CD14-positive monocyte (primary cell): ENCODE data around the gene CATSPERZ. TPM values are rescaled to one million over a fixed set of nuclear protein-coding genes. Genes with fewer than 3 reads are reported as not detected.

Source experiments
- DNase-seq, 3 donors: peaks; one replicate each; pipeline ENCODE4 v3.0.0-alpha.2; 2011 to 2022
- H2AFZ ChIP-seq: 2 replicates; pipeline ENCODE4 v1.6.0; 2012; ENCODE audit warnings: mild to moderate bottlenecking, low read depth, low read length, inconsistent platforms; ENCODE audit not compliant: insufficient read depth, poor library complexity, severe bottlenecking
- H3K27ac ChIP-seq, 2 donors: 1 replicate in 1 of 2; 2 replicates in 1 of 2; pipeline ENCODE4 v1.5.1; 2012 to 2013; ENCODE audit warnings: low read length in 2 of 2, control low read depth in 1 of 2, inconsistent platforms in 1 of 2, low read depth in 1 of 2, mild to moderate bottlenecking in 1 of 2
- H3K27me3 ChIP-seq, 2 donors: one replicate each; pipeline versions ENCODE4 v1.6.0 to v1.6.1; 2011 to 2013; ENCODE audit warnings: low read length in 2 of 2; ENCODE audit not compliant: control insufficient read depth in 2 of 2, insufficient read depth in 2 of 2
- H3K36me3 ChIP-seq, 2 donors: replicated peaks in 1 of 2; 1 replicate in 1 of 2; 2 replicates in 1 of 2; pipeline versions ENCODE4 v1.5.1 to v1.6.1; 2012 to 2013; ENCODE audit warnings: low read length in 2 of 2, control low read depth in 1 of 2, inconsistent platforms in 1 of 2, mild to moderate bottlenecking in 1 of 2; ENCODE audit not compliant: insufficient read depth in 2 of 2, control insufficient read depth in 1 of 2
- H3K4me1 ChIP-seq, 2 donors: 1 replicate in 1 of 2; 2 replicates in 1 of 2; pipeline versions ENCODE4 v1.5.1 to v1.6.1; 2012 to 2013; ENCODE audit warnings: low read length in 2 of 2, control low read depth in 1 of 2, inconsistent platforms in 1 of 2, mild to moderate bottlenecking in 1 of 2, moderate library complexity in 1 of 2; ENCODE audit not compliant: insufficient read depth in 2 of 2, control insufficient read depth in 1 of 2
- H3K4me2 ChIP-seq: replicated peaks from 2 replicates; pipeline ENCODE3; 2012; ENCODE audit warnings: low read length, moderate library complexity, mild to moderate bottlenecking; ENCODE audit not compliant: poor library complexity, severe bottlenecking; ENCODE audit errors: extremely low read depth
- H3K4me3 ChIP-seq, 3 experiments: fragments of 200-600 bp in 1 of 3; sonication (generic) in 1 of 3; replicated peaks in 1 of 3; 1 replicate in 2 of 3; 2 replicates in 1 of 3; pipeline ENCODE4 v1.5.1; 2011 to 2013; ENCODE audit warnings: low read length in 3 of 3, mild to moderate bottlenecking in 3 of 3, control low read depth in 2 of 3, low read depth in 2 of 3, inconsistent platforms in 1 of 3, moderate library complexity in 1 of 3
- H3K79me2 ChIP-seq: 2 replicates; pipeline ENCODE4 v1.6.0; 2012; ENCODE audit warnings: mild to moderate bottlenecking, control low read depth, inconsistent platforms, low read length, moderate library complexity; ENCODE audit not compliant: insufficient read depth
- H3K9ac ChIP-seq: 2 replicates; pipeline ENCODE4 v1.6.0; 2017; ENCODE audit warnings: low read length, mild to moderate bottlenecking; ENCODE audit not compliant: insufficient read depth, poor library complexity, severe bottlenecking
- H3K9me3 ChIP-seq, 2 donors: replicated peaks in 1 of 2; 1 replicate in 1 of 2; 2 replicates in 1 of 2; pipeline versions ENCODE4 v1.5.1 to v1.6.1; 2012 to 2013; ENCODE audit warnings: low read length in 2 of 2, control low read depth in 1 of 2; ENCODE audit not compliant: control insufficient read depth in 1 of 2, insufficient read depth in 1 of 2
- H4K20me1 ChIP-seq: 2 replicates; pipeline ENCODE4 v1.6.0; 2012; ENCODE audit warnings: mild to moderate bottlenecking, low read length, control low read depth, moderate library complexity; ENCODE audit not compliant: insufficient read depth
- H3K27ac Mint-ChIP-seq, 7 donors: one replicate each; pipeline ENCODE4 v1.8.0; 2020; ENCODE audit warnings: mild to moderate bottlenecking in 7 of 7, mixed read lengths in 7 of 7, moderate library complexity in 6 of 7, inconsistent platforms in 2 of 7
- H3K27me3 Mint-ChIP-seq, 3 donors: one replicate each; pipeline ENCODE4 v1.8.0; 2021 to 2022; ENCODE audit warnings: low read depth in 3 of 3, mild to moderate bottlenecking in 3 of 3, mixed read lengths in 3 of 3, moderate library complexity in 3 of 3, inconsistent platforms in 1 of 3
- H3K36me3 Mint-ChIP-seq, 2 donors: one replicate each; pipeline ENCODE4 v1.8.0; 2020; ENCODE audit warnings: mixed read lengths in 2 of 2, inconsistent platforms in 1 of 2, mild to moderate bottlenecking in 1 of 2
- H3K4me1 Mint-ChIP-seq: one replicate; pipeline ENCODE4 v1.8.0; 2020; ENCODE audit warnings: mild to moderate bottlenecking, mixed read lengths
- H3K4me3 Mint-ChIP-seq, 2 donors: one replicate each; pipeline ENCODE4 v1.8.0; 2020; ENCODE audit warnings: mild to moderate bottlenecking in 2 of 2, mixed read lengths in 2 of 2, moderate library complexity in 1 of 2
- H3K9me3 Mint-ChIP-seq, 7 donors: one replicate each; pipeline ENCODE4 v1.8.0; 2020 to 2022; ENCODE audit warnings: mixed read lengths in 7 of 7, mild to moderate bottlenecking in 6 of 7, moderate library complexity in 6 of 7, inconsistent platforms in 2 of 7
- CTCF ChIP-seq: fragments of 200-600 bp; IDR thresholded peaks from one replicate; pipeline ENCODE4 v1.8.0; 2022; ENCODE audit warnings: antibody characterized with exemption, mild to moderate bottlenecking
- WGBS: methylation state at CpG from one replicate; pipeline ENCODE4 v1.1.5; 2013; ENCODE audit warnings: missing lambda C conversion rate; ENCODE audit not compliant: insufficient coverage; 5-methylcytosine and 5-hydroxymethylcytosine counted together
- intact Hi-C, 2 donors: fragments of 100-400 bp; cut with micrococcal nuclease; formaldehyde crosslinking; loops; one replicate each; pipeline versions ENCODE4 v1.15.0 to v1.15.1; 2023
- polyA plus RNA-seq, 3 donors: library from polyadenylated mRNA; depleted of rRNA in 1 of 3; unstranded in 2 of 3; stranded (reverse) in 1 of 3; fragments of 300-500 nt in 2 of 3; fragments of >200 nt in 1 of 3; fragmentation: Illumina TruSeq in 2 of 3; gene quantifications; 1 replicate in 2 of 3; 2 replicates in 1 of 3; pipeline ENCODE4 v1.2.3, GENCODE V29; 2012 to 2021

CATSPERZ gene
- polyA plus RNA-seq, 3 donors = not detected

- Mint-ChIP-seq H3K27me3 (peaks cover 3 to 10% (median 8%) of the 10 kb centered on the region in 3 donors), H3K4me3 (peak within 1 kb of the TSS; percentile 89 to 96), H3K27ac (peak within 1 kb of the TSS; percentile 73 to 90 (median 80)), H3K4me1 (peaks cover 38% of the 10 kb centered on the region), H3K9me3 (no peaks in the 10 kb centered on the region), H3K36me3 (peaks cover 13 to 22% of the 10 kb centered on the region in 2 donors)
- peak within 1 kb of the TSS; percentile 75 to 87 (median 83) for H3K4me3 ChIP-seq
- H3K27me3 ChIP-seq = no peaks in the 10 kb centered on the region
- peak within 1 kb of the TSS; percentile 98 for H3K4me2 ChIP-seq
- H3K27ac ChIP-seq = peak within 1 kb of the TSS in 1 of 2 donors; percentile 74
- intact Hi-C loops = loop anchor here in 1 of 2 donors (2.0 to 5.0 kb wide), 2 partner anchors 36 to 50 kb away; partner anchors contain the start of genes CATSPERZ and GPR137
- peak; percentile 22 to 64 (median 61) for DNase-seq
- H3K36me3 ChIP-seq = peaks cover 16 to 21% of the 10 kb centered on the region in 2 donors
- peaks cover 38 to 55% of the 10 kb centered on the region in 2 donors for H3K4me1 ChIP-seq
- peak; percentile 83 for TF ChIP-seq CTCF
- peak within 1 kb of the TSS; percentile 79 for H2AFZ ChIP-seq
- H3K9ac ChIP-seq = peak within 1 kb of the TSS; percentile 69
- WGBS = under 1% methylated on average over 75 of the region's 75 CpGs
- H3K9me3 ChIP-seq = no peaks in the 10 kb centered on the region
- H3K79me2 ChIP-seq = peaks cover 19% of the 10 kb centered on the region
- H4K20me1 ChIP-seq = peaks cover 28% of the 10 kb centered on the region
These were observed 49.0 kb upstream of the CATSPERZ start, which contains the start of gene PLCB3 for GRCh38 chr11:64251016-64251752. PLCB3 (plus strand) TSS chr11:64251530; CDS start chr11:64251650, 120 bp downstream.

GRCh38 chr11:64251753-64252002 lies 48.5 kb upstream of the CATSPERZ start:
- peaks cover 28% of the 10 kb centered on the region for H4K20me1 ChIP-seq
- peak overlapping the region; percentile 89 to 96 for H3K4me3 Mint-ChIP-seq
- peaks cover 36 to 53% of the 10 kb centered on the region in 2 donors for H3K4me1 ChIP-seq
- H3K36me3 Mint-ChIP-seq = peaks cover 18 to 27% of the 10 kb centered on the region in 2 donors
- H3K9me3 ChIP-seq = no peaks in the 10 kb centered on the region
- peaks cover 21 to 26% of the 10 kb centered on the region in 2 donors for H3K36me3 ChIP-seq
- intact Hi-C loops = loop anchor here (2.0 to 5.0 kb wide), 3 partner anchors 17 to 49 kb away; partner anchors contain the start of genes CATSPERZ (in 1 of the 2) and GPR137 (in 1 of the 2)
- TF ChIP-seq CTCF = no peak
- peak overlapping the region; percentile 69 for H3K9ac ChIP-seq
- DNase-seq = no peak
- H3K27me3 ChIP-seq = no peaks in the 10 kb centered on the region
- H3K9me3 Mint-ChIP-seq = no peaks in the 10 kb centered on the region
- H3K4me3 ChIP-seq = peak overlapping the region; percentile 75 to 87 (median 83)
- peak overlapping the region in 1 of 2 donors; percentile 74 for H3K27ac ChIP-seq
- H3K4me2 ChIP-seq = peak overlapping the region; percentile 98
- peaks cover 38% of the 10 kb centered on the region for H3K4me1 Mint-ChIP-seq
- peaks cover 18% of the 10 kb centered on the region for H3K79me2 ChIP-seq
- WGBS = under 1% methylated on average over 18 of the region's 18 CpGs
- peaks cover 3 to 10% (median 8%) of the 10 kb centered on the region in 3 donors for H3K27me3 Mint-ChIP-seq
- peak overlapping the region; percentile 72 for H2AFZ ChIP-seq
- H3K27ac Mint-ChIP-seq = peak overlapping the region; percentile 69 to 90 (median 80)
